ENCODE measurements around the gene CD99. TPM values are rescaled to one million over a fixed set of nuclear protein-coding genes. Genes with fewer than 3 reads are reported as not detected.
"Not testable (repeated sequence)": the region's sequence is repeated elsewhere in the genome, so short reads cannot be mapped to it uniquely, and the experiment has no call there.

Gene CD99
- total and polyA plus RNA-seq, 8 donors: 72.9 to 220 (median 128) TPM

GRCh38 chrX:2723286-2723879, 32.3 kb downstream of the CD99 start:
- DNase-seq: no peak
- 91 to 94% (median 92%) methylated on average over 20 of the region's 20 CpGs for WGBS, 5 donors
- no peak for TF ChIP-seq EP300 (IDR thresholded peaks at IDR 0.05)
- TF ChIP-seq, protein P1, sequence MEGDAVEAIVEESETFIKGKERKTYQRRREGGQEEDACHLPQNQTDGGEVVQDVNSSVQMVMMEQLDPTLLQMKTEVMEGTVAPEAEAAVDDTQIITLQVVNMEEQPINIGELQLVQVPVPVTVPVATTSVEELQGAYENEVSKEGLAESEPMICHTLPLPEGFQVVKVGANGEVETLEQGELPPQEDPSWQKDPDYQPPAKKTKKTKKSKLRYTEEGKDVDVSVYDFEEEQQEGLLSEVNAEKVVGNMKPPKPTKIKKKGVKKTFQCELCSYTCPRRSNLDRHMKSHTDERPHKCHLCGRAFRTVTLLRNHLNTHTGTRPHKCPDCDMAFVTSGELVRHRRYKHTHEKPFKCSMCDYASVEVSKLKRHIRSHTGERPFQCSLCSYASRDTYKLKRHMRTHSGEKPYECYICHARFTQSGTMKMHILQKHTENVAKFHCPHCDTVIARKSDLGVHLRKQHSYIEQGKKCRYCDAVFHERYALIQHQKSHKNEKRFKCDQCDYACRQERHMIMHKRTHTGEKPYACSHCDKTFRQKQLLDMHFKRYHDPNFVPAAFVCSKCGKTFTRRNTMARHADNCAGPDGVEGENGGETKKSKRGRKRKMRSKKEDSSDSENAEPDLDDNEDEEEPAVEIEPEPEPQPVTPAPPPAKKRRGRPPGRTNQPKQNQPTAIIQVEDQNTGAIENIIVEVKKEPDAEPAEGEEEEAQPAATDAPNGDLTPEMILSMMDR (IDR thresholded peaks at IDR 0.05): no peak
- TF ChIP-seq POLR2AphosphoS5 (IDR thresholded peaks at IDR 0.05): no peak
- TF ChIP-seq POLR2A (IDR thresholded peaks at IDR 0.05): no peak
- intact Hi-C loops (cut with DNase I; ENCODE audit: low total_unique reads): no loop called here
- H3K27ac ChIP-seq: no peak overlapping the region
- H3K9me3 ChIP-seq: no peaks in the 10 kb centered on the region
- no peaks in the 10 kb centered on the region for H3K27me3 ChIP-seq
- no peaks in the 10 kb centered on the region for H3K4me1 ChIP-seq
- peaks cover 78 to 100% (median 100%) of the 10 kb centered on the region in 4 donors for H3K36me3 ChIP-seq
- no peak overlapping the region for H3K4me3 ChIP-seq

DNA sequence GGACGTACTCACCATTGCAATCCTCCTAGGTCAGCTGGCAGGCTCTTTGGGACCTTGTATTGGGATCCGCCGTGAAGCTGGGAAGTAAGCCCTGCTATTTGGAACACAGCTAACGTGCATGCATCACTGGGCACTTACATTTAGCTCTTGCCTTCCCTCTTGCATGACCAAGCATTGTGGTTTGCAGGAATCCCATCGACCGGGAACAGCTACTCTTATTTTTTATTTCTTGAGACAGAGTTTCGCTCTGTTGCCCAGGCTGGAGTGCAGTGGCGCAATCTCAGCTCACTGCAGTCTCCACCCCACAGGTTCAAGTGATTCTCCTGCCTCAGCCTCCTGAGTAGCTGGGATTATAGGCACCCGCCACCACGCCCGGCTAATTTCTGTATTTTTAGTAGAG, 36.2 kb downstream of the CD99 start:
- intact Hi-C loops (cut with DNase I; ENCODE audit: low total_unique reads); H3K4me3 ChIP-seq; DNase-seq; H3K4me1 ChIP-seq; H3K27me3 ChIP-seq; H3K9me3 ChIP-seq; H3K27ac ChIP-seq: not testable (repeated sequence)
- 94 to 99% (median 96%) methylated on average over 11 of the region's 11 CpGs for WGBS, 5 donors
- H3K36me3 ChIP-seq: peaks cover 68 to 100% (median 93%) of the 10 kb centered on the region in 4 donors

- DNase-seq: no peak
- H3K4me1 ChIP-seq: no peaks in the 10 kb centered on the region
- no peaks in the 10 kb centered on the region for H3K9me3 ChIP-seq
- intact Hi-C loops (cut with DNase I; ENCODE audit: low total_unique reads): no loop called here
- no peak overlapping the region for H3K4me3 ChIP-seq
- no peaks in the 10 kb centered on the region for H3K27me3 ChIP-seq
- H3K36me3 ChIP-seq: peaks cover 38 to 95% (median 84%) of the 10 kb centered on the region in 4 donors
- no peak for TF ChIP-seq EP300 (IDR thresholded peaks at IDR 0.05)
- TF ChIP-seq, protein P1 (IDR thresholded peaks at IDR 0.05): no peak
- 80 to 98% (median 83%) methylated on average over 8 to 9 of the region's 9 CpGs for WGBS, 5 donors
- H3K27ac ChIP-seq: no peak overlapping the region
Measured at GRCh38 chrX:2732076-2732475, 41.0 kb downstream of the CD99 start.

DNA sequence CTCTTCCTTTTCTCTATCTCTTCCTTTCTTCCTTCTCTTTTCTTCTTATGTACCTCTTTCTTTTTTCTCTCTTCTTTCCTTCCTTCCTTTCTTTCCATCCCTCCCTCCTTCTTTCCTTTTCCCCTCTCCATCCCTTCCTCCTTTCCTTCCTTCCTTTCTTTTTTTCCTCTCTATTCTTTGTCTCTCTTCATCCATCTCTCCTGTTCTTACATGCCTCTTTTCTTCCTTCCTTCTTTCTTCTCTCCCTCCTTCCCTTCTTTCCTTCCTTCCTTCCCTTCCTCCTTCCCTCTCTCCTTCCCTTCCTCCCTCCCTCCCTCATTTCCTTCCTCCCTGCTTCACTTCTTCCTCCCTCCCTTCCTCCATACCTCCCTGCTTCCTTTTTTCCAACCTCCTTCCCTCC, 41.6 kb downstream of the CD99 start:
- Histone ChIP-seq H3K4me3 (no peak overlapping the region), H3K27ac (no peak overlapping the region), H3K4me1 (no peaks in the 10 kb centered on the region), H3K27me3 (no peaks in the 10 kb centered on the region), H3K36me3 (peaks cover 34 to 91% (median 79%) of the 10 kb centered on the region in 4 donors), H3K9me3 (no peaks in the 10 kb centered on the region)
- no peak for DNase-seq
- intact Hi-C loops (cut with DNase I; ENCODE audit: low total_unique reads): no loop called here
- TF ChIP-seq POLR2A (IDR thresholded peaks at IDR 0.05) (no peak), POLR2AphosphoS5 (IDR thresholded peaks at IDR 0.05) (no peak), EP300 (IDR thresholded peaks at IDR 0.05) (no peak)
- TF ChIP-seq, protein P1 (IDR thresholded peaks at IDR 0.05): no peak

DNA sequence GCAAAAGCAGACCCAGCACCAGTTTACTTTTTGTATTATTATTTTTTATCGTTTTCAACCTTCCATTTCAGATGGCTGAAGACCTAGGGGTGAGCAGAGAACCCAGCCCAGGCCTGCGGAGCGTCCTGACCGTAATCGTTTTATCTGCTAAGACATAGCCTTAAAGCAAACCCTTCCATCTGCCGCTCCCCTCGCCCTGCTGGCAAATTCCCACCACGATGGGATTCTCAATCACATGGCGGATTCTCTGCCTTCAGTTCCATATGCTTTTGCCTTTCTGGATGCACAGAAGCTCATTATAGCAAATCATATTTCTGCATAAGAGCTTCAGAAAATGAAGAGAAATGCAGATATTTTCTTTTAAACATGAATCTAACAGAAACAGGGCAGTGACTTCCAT, 42.2 kb downstream of the CD99 start:
- Histone ChIP-seq H3K4me1 (no peaks in the 10 kb centered on the region), H3K9me3 (no peaks in the 10 kb centered on the region), H3K4me3 (no peak overlapping the region), H3K36me3 (peaks cover 33 to 91% (median 79%) of the 10 kb centered on the region in 4 donors), H3K27me3 (no peaks in the 10 kb centered on the region), H3K27ac (no peak overlapping the region)
- 89 to 96% (median 95%) methylated on average over 9 of the region's 9 CpGs for WGBS, 5 donors
- TF ChIP-seq, protein P1 (IDR thresholded peaks at IDR 0.05): no peak
- TF ChIP-seq EP300 (IDR thresholded peaks at IDR 0.05): no peak
- TF ChIP-seq POLR2A (IDR thresholded peaks at IDR 0.05): no peak
- no peak for TF ChIP-seq POLR2AphosphoS5 (IDR thresholded peaks at IDR 0.05)
- no peak for DNase-seq
- intact Hi-C loops (cut with DNase I; ENCODE audit: low total_unique reads): no loop called here
